GM12878 (cell line): ENCODE measurements around the gene DNTTIP2. TPM values are rescaled to one million over a fixed set of nuclear protein-coding genes. Genes with fewer than 3 reads are reported as not detected.
A peak's percentile ranks its signal among the peaks of the same experiment; 100 is the strongest.

ENCODE experiments used
- IRF3 ChIP-seq: fragments of 450-650 bp; IDR thresholded peaks from 2 replicates; pipeline ENCODE4 v1.6.1; 2014; ENCODE audit warnings: mild to moderate bottlenecking
- NFIC ChIP-seq: IDR thresholded peaks from 2 replicates; pipeline ENCODE4 v1.6.1; 2012; ENCODE audit warnings: low read depth, mild to moderate bottlenecking, inconsistent platforms, low read length, moderate library complexity
- PKNOX1 ChIP-seq: fragments of 450-650 bp; IDR thresholded peaks from 2 replicates; pipeline ENCODE4 v1.6.1; 2016; ENCODE audit warnings: mild to moderate bottlenecking
- REST ChIP-seq: IDR thresholded peaks from 2 replicates; pipeline ENCODE4 v1.6.1; 2012; ENCODE audit warnings: mild to moderate bottlenecking, low read depth, low read length
- polyA plus RNA-seq, 11 experiments: library from polyadenylated mRNA; depleted of rRNA in 4 of 11; unstranded in 6 of 11; stranded (reverse) in 5 of 11; fragments of >200 nt; fragmentation: Nextera tagmentation in 4 of 11; fragmentation: Illumina TruSeq in 1 of 11; extraction: Ambion mirVana in 4 of 11; extraction: Trizol in 1 of 11; gene quantifications; 1 replicate in 1 of 11; 2 replicates in 10 of 11; pipeline versions ENCODE4 v1.2.1 to v1.2.3, GENCODE V29; 2011 to 2016; ENCODE audit warnings: inconsistent platforms in 2 of 11, missing spikeins in 2 of 11, low read depth in 1 of 11
- total RNA-seq, 4 experiments: library from RNA; depleted of rRNA in 3 of 4; stranded (reverse); fragments of >200 nt in 3 of 4; fragmentation: Illumina TruSeq in 1 of 4; extraction: Trizol in 1 of 4; gene quantifications; 2 replicates each; pipeline versions ENCODE4 v1.2.1 to v1.2.3, GENCODE V29; 2013 to 2021
- TF ChIP-seq, protein P1 (sequence below): IDR thresholded peaks from 2 replicates; pipeline ENCODE4 v1.6.1; 2012; ENCODE audit warnings: improper control_type of control experiment, low read depth, low read length; ENCODE audit not compliant: insufficient replicate concordance
- TF ChIP-seq, protein P2 (sequence below): fragments of 450-650 bp; IDR thresholded peaks from 2 replicates; pipeline ENCODE4 v1.6.1; 2016; ENCODE audit warnings: mild to moderate bottlenecking, moderate library complexity, borderline replicate concordance

DNTTIP2 gene
- total and polyA plus RNA-seq, 10 of the 15 experiments (the other 5 are each of a cell fraction or from before 2014, with no cell fraction given), result 34.3 to 99.2 (median 74.9) TPM

- TF ChIP-seq, protein P1, sequence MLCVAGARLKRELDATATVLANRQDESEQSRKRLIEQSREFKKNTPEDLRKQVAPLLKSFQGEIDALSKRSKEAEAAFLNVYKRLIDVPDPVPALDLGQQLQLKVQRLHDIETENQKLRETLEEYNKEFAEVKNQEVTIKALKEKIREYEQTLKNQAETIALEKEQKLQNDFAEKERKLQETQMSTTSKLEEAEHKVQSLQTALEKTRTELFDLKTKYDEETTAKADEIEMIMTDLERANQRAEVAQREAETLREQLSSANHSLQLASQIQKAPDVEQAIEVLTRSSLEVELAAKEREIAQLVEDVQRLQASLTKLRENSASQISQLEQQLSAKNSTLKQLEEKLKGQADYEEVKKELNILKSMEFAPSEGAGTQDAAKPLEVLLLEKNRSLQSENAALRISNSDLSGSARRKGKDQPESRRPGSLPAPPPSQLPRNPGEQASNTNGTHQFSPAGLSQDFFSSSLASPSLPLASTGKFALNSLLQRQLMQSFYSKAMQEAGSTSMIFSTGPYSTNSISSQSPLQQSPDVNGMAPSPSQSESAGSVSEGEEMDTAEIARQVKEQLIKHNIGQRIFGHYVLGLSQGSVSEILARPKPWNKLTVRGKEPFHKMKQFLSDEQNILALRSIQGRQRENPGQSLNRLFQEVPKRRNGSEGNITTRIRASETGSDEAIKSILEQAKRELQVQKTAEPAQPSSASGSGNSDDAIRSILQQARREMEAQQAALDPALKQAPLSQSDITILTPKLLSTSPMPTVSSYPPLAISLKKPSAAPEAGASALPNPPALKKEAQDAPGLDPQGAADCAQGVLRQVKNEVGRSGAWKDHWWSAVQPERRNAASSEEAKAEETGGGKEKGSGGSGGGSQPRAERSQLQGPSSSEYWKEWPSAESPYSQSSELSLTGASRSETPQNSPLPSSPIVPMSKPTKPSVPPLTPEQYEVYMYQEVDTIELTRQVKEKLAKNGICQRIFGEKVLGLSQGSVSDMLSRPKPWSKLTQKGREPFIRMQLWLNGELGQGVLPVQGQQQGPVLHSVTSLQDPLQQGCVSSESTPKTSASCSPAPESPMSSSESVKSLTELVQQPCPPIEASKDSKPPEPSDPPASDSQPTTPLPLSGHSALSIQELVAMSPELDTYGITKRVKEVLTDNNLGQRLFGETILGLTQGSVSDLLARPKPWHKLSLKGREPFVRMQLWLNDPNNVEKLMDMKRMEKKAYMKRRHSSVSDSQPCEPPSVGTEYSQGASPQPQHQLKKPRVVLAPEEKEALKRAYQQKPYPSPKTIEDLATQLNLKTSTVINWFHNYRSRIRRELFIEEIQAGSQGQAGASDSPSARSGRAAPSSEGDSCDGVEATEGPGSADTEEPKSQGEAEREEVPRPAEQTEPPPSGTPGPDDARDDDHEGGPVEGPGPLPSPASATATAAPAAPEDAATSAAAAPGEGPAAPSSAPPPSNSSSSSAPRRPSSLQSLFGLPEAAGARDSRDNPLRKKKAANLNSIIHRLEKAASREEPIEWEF, result no peak
- TF ChIP-seq REST (no peak), IRF3 (peak; percentile 48; the same call in 1 of the 2 replicates), PKNOX1 (peak; percentile 45; the same call in 1 of the 2 replicates), NFIC (no peak; the same call in 1 of the 2 replicates)
- TF ChIP-seq, protein P2, sequence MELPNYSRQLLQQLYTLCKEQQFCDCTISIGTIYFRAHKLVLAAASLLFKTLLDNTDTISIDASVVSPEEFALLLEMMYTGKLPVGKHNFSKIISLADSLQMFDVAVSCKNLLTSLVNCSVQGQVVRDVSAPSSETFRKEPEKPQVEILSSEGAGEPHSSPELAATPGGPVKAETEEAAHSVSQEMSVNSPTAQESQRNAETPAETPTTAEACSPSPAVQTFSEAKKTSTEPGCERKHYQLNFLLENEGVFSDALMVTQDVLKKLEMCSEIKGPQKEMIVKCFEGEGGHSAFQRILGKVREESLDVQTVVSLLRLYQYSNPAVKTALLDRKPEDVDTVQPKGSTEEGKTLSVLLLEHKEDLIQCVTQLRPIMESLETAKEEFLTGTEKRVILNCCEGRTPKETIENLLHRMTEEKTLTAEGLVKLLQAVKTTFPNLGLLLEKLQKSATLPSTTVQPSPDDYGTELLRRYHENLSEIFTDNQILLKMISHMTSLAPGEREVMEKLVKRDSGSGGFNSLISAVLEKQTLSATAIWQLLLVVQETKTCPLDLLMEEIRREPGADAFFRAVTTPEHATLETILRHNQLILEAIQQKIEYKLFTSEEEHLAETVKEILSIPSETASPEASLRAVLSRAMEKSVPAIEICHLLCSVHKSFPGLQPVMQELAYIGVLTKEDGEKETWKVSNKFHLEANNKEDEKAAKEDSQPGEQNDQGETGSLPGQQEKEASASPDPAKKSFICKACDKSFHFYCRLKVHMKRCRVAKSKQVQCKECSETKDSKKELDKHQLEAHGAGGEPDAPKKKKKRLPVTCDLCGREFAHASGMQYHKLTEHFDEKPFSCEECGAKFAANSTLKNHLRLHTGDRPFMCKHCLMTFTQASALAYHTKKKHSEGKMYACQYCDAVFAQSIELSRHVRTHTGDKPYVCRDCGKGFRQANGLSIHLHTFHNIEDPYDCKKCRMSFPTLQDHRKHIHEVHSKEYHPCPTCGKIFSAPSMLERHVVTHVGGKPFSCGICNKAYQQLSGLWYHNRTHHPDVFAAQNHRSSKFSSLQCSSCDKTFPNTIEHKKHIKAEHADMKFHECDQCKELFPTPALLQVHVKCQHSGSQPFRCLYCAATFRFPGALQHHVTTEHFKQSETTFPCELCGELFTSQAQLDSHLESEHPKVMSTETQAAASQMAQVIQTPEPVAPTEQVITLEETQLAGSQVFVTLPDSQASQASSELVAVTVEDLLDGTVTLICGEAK, result peak; percentile 79
Measured at GRCh38 chr1:93846992-93847810, 31.8 kb downstream of the DNTTIP2 start (continued).
